CD14-positive monocyte (primary cell): ENCODE measurements around the gene POPDC2. TPM values are rescaled to one million over a fixed set of nuclear protein-coding genes. Genes with fewer than 3 reads are reported as not detected.

Experiments used
- DNase-seq, 3 donors: peaks; one replicate each; pipeline ENCODE4 v3.0.0-alpha.2; 2011 to 2022
- H2AFZ ChIP-seq: 2 replicates; pipeline ENCODE4 v1.6.0; 2012; ENCODE audit warnings: mild to moderate bottlenecking, low read depth, low read length, inconsistent platforms; ENCODE audit not compliant: insufficient read depth, poor library complexity, severe bottlenecking
- H3K27ac ChIP-seq, 2 donors: 1 replicate in 1 of 2; 2 replicates in 1 of 2; pipeline ENCODE4 v1.5.1; 2012 to 2013; ENCODE audit warnings: low read length in 2 of 2, control low read depth in 1 of 2, inconsistent platforms in 1 of 2, low read depth in 1 of 2, mild to moderate bottlenecking in 1 of 2
- H3K27me3 ChIP-seq, 2 donors: one replicate each; pipeline versions ENCODE4 v1.6.0 to v1.6.1; 2011 to 2013; ENCODE audit warnings: low read length in 2 of 2; ENCODE audit not compliant: control insufficient read depth in 2 of 2, insufficient read depth in 2 of 2
- H3K36me3 ChIP-seq, 2 donors: replicated peaks in 1 of 2; 1 replicate in 1 of 2; 2 replicates in 1 of 2; pipeline versions ENCODE4 v1.5.1 to v1.6.1; 2012 to 2013; ENCODE audit warnings: low read length in 2 of 2, control low read depth in 1 of 2, inconsistent platforms in 1 of 2, mild to moderate bottlenecking in 1 of 2; ENCODE audit not compliant: insufficient read depth in 2 of 2, control insufficient read depth in 1 of 2
- H3K4me1 ChIP-seq, 2 donors: 1 replicate in 1 of 2; 2 replicates in 1 of 2; pipeline versions ENCODE4 v1.5.1 to v1.6.1; 2012 to 2013; ENCODE audit warnings: low read length in 2 of 2, control low read depth in 1 of 2, inconsistent platforms in 1 of 2, mild to moderate bottlenecking in 1 of 2, moderate library complexity in 1 of 2; ENCODE audit not compliant: insufficient read depth in 2 of 2, control insufficient read depth in 1 of 2
- H3K4me2 ChIP-seq: replicated peaks from 2 replicates; pipeline ENCODE3; 2012; ENCODE audit warnings: low read length, moderate library complexity, mild to moderate bottlenecking; ENCODE audit not compliant: poor library complexity, severe bottlenecking; ENCODE audit errors: extremely low read depth
- H3K4me3 ChIP-seq, 3 experiments: fragments of 200-600 bp in 1 of 3; sonication (generic) in 1 of 3; replicated peaks in 1 of 3; 1 replicate in 2 of 3; 2 replicates in 1 of 3; pipeline ENCODE4 v1.5.1; 2011 to 2013; ENCODE audit warnings: low read length in 3 of 3, mild to moderate bottlenecking in 3 of 3, control low read depth in 2 of 3, low read depth in 2 of 3, inconsistent platforms in 1 of 3, moderate library complexity in 1 of 3
- H3K79me2 ChIP-seq: 2 replicates; pipeline ENCODE4 v1.6.0; 2012; ENCODE audit warnings: mild to moderate bottlenecking, control low read depth, inconsistent platforms, low read length, moderate library complexity; ENCODE audit not compliant: insufficient read depth
- H3K9ac ChIP-seq: 2 replicates; pipeline ENCODE4 v1.6.0; 2017; ENCODE audit warnings: low read length, mild to moderate bottlenecking; ENCODE audit not compliant: insufficient read depth, poor library complexity, severe bottlenecking
- H3K9me3 ChIP-seq, 2 donors: replicated peaks in 1 of 2; 1 replicate in 1 of 2; 2 replicates in 1 of 2; pipeline versions ENCODE4 v1.5.1 to v1.6.1; 2012 to 2013; ENCODE audit warnings: low read length in 2 of 2, control low read depth in 1 of 2; ENCODE audit not compliant: control insufficient read depth in 1 of 2, insufficient read depth in 1 of 2
- H4K20me1 ChIP-seq: 2 replicates; pipeline ENCODE4 v1.6.0; 2012; ENCODE audit warnings: mild to moderate bottlenecking, low read length, control low read depth, moderate library complexity; ENCODE audit not compliant: insufficient read depth
- H3K27ac Mint-ChIP-seq, 7 donors: one replicate each; pipeline ENCODE4 v1.8.0; 2020; ENCODE audit warnings: mild to moderate bottlenecking in 7 of 7, mixed read lengths in 7 of 7, moderate library complexity in 6 of 7, inconsistent platforms in 2 of 7
- H3K27me3 Mint-ChIP-seq, 3 donors: one replicate each; pipeline ENCODE4 v1.8.0; 2021 to 2022; ENCODE audit warnings: low read depth in 3 of 3, mild to moderate bottlenecking in 3 of 3, mixed read lengths in 3 of 3, moderate library complexity in 3 of 3, inconsistent platforms in 1 of 3
- H3K36me3 Mint-ChIP-seq, 2 donors: one replicate each; pipeline ENCODE4 v1.8.0; 2020; ENCODE audit warnings: mixed read lengths in 2 of 2, inconsistent platforms in 1 of 2, mild to moderate bottlenecking in 1 of 2
- H3K4me1 Mint-ChIP-seq: one replicate; pipeline ENCODE4 v1.8.0; 2020; ENCODE audit warnings: mild to moderate bottlenecking, mixed read lengths
- H3K4me3 Mint-ChIP-seq, 2 donors: one replicate each; pipeline ENCODE4 v1.8.0; 2020; ENCODE audit warnings: mild to moderate bottlenecking in 2 of 2, mixed read lengths in 2 of 2, moderate library complexity in 1 of 2
- H3K9me3 Mint-ChIP-seq, 7 donors: one replicate each; pipeline ENCODE4 v1.8.0; 2020 to 2022; ENCODE audit warnings: mixed read lengths in 7 of 7, mild to moderate bottlenecking in 6 of 7, moderate library complexity in 6 of 7, inconsistent platforms in 2 of 7
- WGBS: methylation state at CpG from one replicate; pipeline ENCODE4 v1.1.5; 2013; ENCODE audit warnings: missing lambda C conversion rate; ENCODE audit not compliant: insufficient coverage; 5-methylcytosine and 5-hydroxymethylcytosine counted together
- intact Hi-C, 2 donors: fragments of 100-400 bp; cut with micrococcal nuclease; formaldehyde crosslinking; loops; one replicate each; pipeline versions ENCODE4 v1.15.0 to v1.15.1; 2023
- polyA plus RNA-seq, 3 donors: library from polyadenylated mRNA; depleted of rRNA in 1 of 3; unstranded in 2 of 3; stranded (reverse) in 1 of 3; fragments of 300-500 nt in 2 of 3; fragments of >200 nt in 1 of 3; fragmentation: Illumina TruSeq in 2 of 3; gene quantifications; 1 replicate in 2 of 3; 2 replicates in 1 of 3; pipeline ENCODE4 v1.2.3, GENCODE V29; 2012 to 2021
- TF ChIP-seq, protein P1 (sequence below): fragments of 200-600 bp; IDR thresholded peaks from one replicate; pipeline ENCODE4 v1.8.0; 2022; ENCODE audit warnings: antibody characterized with exemption, mild to moderate bottlenecking

The POPDC2 gene
- polyA plus RNA-seq, 3 donors, result 0.58 to 6.7 (median 0.63) TPM

- Mint-ChIP-seq H3K36me3 (peaks cover 3 to 12% of the 10 kb centered on the region in 2 donors), H3K9me3 (no peaks in the 10 kb centered on the region), H3K4me3 (no peak overlapping the region), H3K4me1 (peaks cover 27% of the 10 kb centered on the region), H3K27ac (peak overlapping the region; percentile 11 to 71 (median 27)), H3K27me3 (peaks cover 0 to 4% (median 0%) of the 10 kb centered on the region in 3 donors)
- Histone ChIP-seq H3K79me2 (no peaks in the 10 kb centered on the region), H3K9me3 (no peaks in the 10 kb centered on the region), H3K27ac (no peak overlapping the region), H3K4me3 (no peak overlapping the region), H3K4me1 (peaks cover 14 to 20% of the 10 kb centered on the region in 2 donors), H3K36me3 (no peaks in the 10 kb centered on the region), H3K27me3 (no peaks in the 10 kb centered on the region), H3K9ac (no peak overlapping the region), H2AFZ (no peak overlapping the region), H4K20me1 (no peaks in the 10 kb centered on the region), H3K4me2 (no peak overlapping the region)
- TF ChIP-seq, protein P1, sequence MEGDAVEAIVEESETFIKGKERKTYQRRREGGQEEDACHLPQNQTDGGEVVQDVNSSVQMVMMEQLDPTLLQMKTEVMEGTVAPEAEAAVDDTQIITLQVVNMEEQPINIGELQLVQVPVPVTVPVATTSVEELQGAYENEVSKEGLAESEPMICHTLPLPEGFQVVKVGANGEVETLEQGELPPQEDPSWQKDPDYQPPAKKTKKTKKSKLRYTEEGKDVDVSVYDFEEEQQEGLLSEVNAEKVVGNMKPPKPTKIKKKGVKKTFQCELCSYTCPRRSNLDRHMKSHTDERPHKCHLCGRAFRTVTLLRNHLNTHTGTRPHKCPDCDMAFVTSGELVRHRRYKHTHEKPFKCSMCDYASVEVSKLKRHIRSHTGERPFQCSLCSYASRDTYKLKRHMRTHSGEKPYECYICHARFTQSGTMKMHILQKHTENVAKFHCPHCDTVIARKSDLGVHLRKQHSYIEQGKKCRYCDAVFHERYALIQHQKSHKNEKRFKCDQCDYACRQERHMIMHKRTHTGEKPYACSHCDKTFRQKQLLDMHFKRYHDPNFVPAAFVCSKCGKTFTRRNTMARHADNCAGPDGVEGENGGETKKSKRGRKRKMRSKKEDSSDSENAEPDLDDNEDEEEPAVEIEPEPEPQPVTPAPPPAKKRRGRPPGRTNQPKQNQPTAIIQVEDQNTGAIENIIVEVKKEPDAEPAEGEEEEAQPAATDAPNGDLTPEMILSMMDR, result no peak
- intact Hi-C loops, result no loop called here
- no peak for DNase-seq
- 64% methylated on average over 7 of the region's 9 CpGs for WGBS
Measured at GRCh38 chr3:119659606-119660291, 640 bp downstream of the POPDC2 start.

DNA sequence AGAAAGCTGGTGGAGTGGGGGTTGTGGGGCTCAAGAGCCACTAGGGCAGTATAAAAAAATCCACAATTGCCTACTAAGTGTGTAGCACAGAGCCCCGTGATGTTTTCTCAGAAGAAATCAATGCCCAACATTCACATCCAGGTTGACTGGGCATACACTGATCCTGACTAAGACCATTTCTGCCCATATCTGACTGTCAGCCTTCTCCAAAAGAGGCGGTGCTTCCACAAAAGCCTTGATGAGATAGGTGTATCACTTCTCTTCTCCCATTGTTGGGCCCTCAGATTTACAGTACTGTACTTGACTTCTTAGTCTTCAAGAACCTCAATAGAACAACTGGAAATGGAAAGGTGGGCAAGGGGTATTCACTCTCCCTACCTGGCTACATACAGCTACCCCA lies 1.4 kb downstream of the POPDC2 start:
- Mint-ChIP-seq H3K9me3 (no peaks in the 10 kb centered on the region), H3K4me1 (peaks cover 24% of the 10 kb centered on the region), H3K27me3 (peaks cover 0 to 4% (median 0%) of the 10 kb centered on the region in 3 donors), H3K4me3 (no peak overlapping the region), H3K36me3 (peaks cover 3 to 10% of the 10 kb centered on the region in 2 donors), H3K27ac (peak overlapping the region in 3 of 7 donors; percentile 11 to 68 (median 24))
- no peak for DNase-seq
- intact Hi-C loops, result no loop called here
- Histone ChIP-seq H3K36me3 (no peaks in the 10 kb centered on the region), H3K9ac (no peak overlapping the region), H3K4me3 (no peak overlapping the region), H4K20me1 (no peaks in the 10 kb centered on the region), H3K9me3 (no peaks in the 10 kb centered on the region), H3K4me1 (peaks cover 12 to 15% of the 10 kb centered on the region in 2 donors), H3K27ac (no peak overlapping the region), H2AFZ (no peak overlapping the region), H3K4me2 (no peak overlapping the region), H3K79me2 (no peaks in the 10 kb centered on the region), H3K27me3 (no peaks in the 10 kb centered on the region)
- WGBS, result no CpG with 5 or more reads among the region's 2 CpGs
- TF ChIP-seq, protein P1, result no peak
